DND-41 (cell line): ENCODE data around the gene NR2C2AP.

Experiments used
- ATAC-seq: fragments of 200-7000 bp; cut with Tn5 transposase; 3 replicates; pipeline ENCODE4 v1.9.1; 2021; ENCODE audit warnings: low read depth; ENCODE audit not compliant: insufficient read depth
- DNase-seq: peaks from one replicate; pipeline ENCODE4 v3.0.0-alpha.2; 2020
- H2AFZ ChIP-seq: 2 replicates; pipeline ENCODE4 v1.6.0; 2012; ENCODE audit warnings: low read depth, low read length
- H3K27ac ChIP-seq: 2 replicates; pipeline ENCODE4 v1.5.1; 2012; ENCODE audit warnings: low read length, inconsistent platforms
- H3K27me3 ChIP-seq: fragments of 200-600 bp; sonication (generic); 2 replicates; pipeline ENCODE4 v1.6.0; 2012; ENCODE audit warnings: low read length, mild to moderate bottlenecking, inconsistent platforms; ENCODE audit not compliant: insufficient read depth, poor library complexity
- H3K36me3 ChIP-seq: 2 replicates; pipeline ENCODE4 v1.5.1; 2012; ENCODE audit warnings: low read length, inconsistent platforms; ENCODE audit not compliant: insufficient read depth
- H3K4me1 ChIP-seq: 2 replicates; pipeline ENCODE4 v1.5.1; 2012; ENCODE audit warnings: mild to moderate bottlenecking, low read length; ENCODE audit not compliant: insufficient read depth
- H3K4me2 ChIP-seq: 2 replicates; pipeline ENCODE4 v1.6.0; 2012; ENCODE audit warnings: mild to moderate bottlenecking, moderate library complexity, low read length, inconsistent platforms; ENCODE audit not compliant: insufficient read depth
- H3K4me3 ChIP-seq, 2 experiments: fragments of 200-600 bp in 1 of 2; shearing (Covaris generic) in 1 of 2; 2 replicates each; pipeline ENCODE4 v1.5.1; 2012 to 2016; ENCODE audit warnings: inconsistent platforms in 2 of 2, low read length in 2 of 2, mild to moderate bottlenecking in 2 of 2, low read depth in 1 of 2, moderate library complexity in 1 of 2
- H3K79me2 ChIP-seq: 2 replicates; pipeline ENCODE4 v1.6.0; 2012; ENCODE audit warnings: low read length, inconsistent platforms; ENCODE audit not compliant: insufficient read depth
- H3K9ac ChIP-seq: 2 replicates; pipeline ENCODE4 v1.6.0; 2012; ENCODE audit warnings: low read depth, mild to moderate bottlenecking, inconsistent platforms, low read length, moderate library complexity
- H3K9me3 ChIP-seq: 2 replicates; pipeline ENCODE4 v1.5.1; 2012; ENCODE audit warnings: low read length, moderate library complexity, mild to moderate bottlenecking, inconsistent platforms; ENCODE audit not compliant: insufficient read depth, severe bottlenecking
- H4K20me1 ChIP-seq: 2 replicates; pipeline ENCODE4 v1.6.0; 2012; ENCODE audit warnings: low read length; ENCODE audit not compliant: insufficient read depth
- CTCF ChIP-seq: IDR thresholded peaks from 2 replicates; pipeline ENCODE4 v1.5.1; 2012; ENCODE audit warnings: borderline replicate concordance, low read length, moderate library complexity, mild to moderate bottlenecking; ENCODE audit not compliant: poor library complexity, severe bottlenecking; ENCODE audit errors: extremely low read depth
- EZH2 ChIP-seq: IDR thresholded peaks from 3 replicates; pipeline ENCODE4 v1.6.1; 2012; ENCODE audit warnings: borderline replicate concordance, low read depth, mild to moderate bottlenecking, moderate library complexity, low read length, inconsistent platforms; ENCODE audit not compliant: severe bottlenecking

NR2C2AP gene

DNA sequence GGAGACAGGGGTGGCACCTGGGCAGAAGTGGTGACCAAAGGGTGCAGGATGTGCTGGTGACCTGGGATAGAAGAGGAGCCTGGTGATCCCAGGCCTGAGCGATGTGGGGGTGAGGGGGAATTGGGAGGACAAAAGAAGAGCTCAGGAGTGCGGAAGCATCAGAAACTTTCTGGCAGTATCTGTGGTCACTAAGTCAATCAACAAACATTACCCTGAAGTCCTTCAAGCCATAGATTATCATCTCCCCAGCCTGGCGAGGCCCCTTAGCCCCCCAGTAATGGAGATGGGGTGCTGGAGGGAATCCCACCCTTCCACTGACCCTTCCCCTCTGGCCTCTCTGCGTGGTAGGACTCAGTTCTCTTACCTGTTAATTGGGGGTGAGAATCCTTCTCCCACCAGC, 43.7 kb downstream of the NR2C2AP start:
- Histone ChIP-seq H3K27ac (no peak overlapping the region), H3K36me3 (peaks cover 14% of the 10 kb centered on the region), H3K79me2 (no peaks in the 10 kb centered on the region), H3K4me2 (no peak overlapping the region), H3K9ac (no peak overlapping the region), H3K4me1 (no peaks in the 10 kb centered on the region), H2AFZ (no peak overlapping the region), H3K4me3 (no peak overlapping the region), H4K20me1 (no peaks in the 10 kb centered on the region), H3K27me3 (no peaks in the 10 kb centered on the region), H3K9me3 (no peaks in the 10 kb centered on the region)
- ATAC-seq, result no peak
- TF ChIP-seq EZH2 (no peak), CTCF (no peak)
- no peak for DNase-seq

DNA sequence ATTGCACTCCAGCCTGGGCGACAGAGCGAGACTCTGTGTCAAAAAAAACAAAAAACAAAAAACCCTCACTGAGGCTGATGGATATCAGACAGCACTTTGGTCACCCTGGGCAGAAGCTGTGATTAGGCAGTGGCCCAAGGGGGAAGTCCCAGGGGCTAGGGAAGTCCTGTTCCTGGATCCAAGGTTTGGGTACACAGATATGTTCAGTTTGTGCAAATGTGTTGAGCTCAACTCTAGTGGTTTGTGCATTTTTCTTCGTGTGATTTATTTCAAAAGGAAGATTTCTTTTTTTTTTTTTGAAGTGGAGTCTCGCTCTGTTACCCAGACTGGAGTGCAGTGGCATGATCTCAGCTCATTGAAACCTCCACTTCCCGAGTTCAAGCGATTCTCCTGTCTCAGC, 45.4 kb downstream of the NR2C2AP start:
- Histone ChIP-seq H3K27ac (no peak overlapping the region), H3K4me1 (no peaks in the 10 kb centered on the region)

DNA sequence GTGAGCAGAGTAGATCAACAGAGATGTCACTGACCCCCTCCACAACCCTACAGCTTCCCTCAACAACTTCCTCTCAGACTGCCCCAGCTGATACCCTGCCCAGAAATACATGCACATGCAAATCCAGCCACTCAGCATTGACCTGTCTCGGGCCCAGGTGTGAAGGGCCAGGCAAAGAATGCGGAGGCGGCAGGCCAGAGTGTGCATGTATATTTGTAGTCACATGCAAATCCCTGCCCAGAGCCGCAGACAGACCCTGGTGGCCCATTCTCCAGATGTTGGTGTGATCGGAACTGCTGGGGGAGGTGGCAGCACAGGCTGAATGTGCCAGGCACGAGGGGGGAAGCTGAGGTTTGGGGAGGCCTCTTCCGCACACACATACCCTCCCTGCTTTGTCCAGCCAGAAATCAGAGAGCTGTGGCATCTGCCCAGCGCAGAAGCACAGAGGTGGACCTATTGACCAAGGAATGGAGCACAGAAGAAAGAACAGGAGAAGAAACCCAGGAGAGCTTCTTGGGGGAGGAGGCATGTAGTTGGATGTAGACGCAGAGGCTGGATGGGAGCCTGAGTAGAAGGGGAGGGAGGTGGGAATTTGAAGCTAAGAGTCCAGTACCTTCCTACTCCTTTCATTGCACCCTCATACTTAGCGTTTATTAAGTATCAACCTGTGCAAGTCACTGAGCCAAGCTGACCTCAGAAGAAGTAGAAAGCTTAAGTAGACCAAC, 47.6 kb downstream of the NR2C2AP start:
- Histone ChIP-seq H3K36me3 (peaks cover 14% of the 10 kb centered on the region), H4K20me1 (no peaks in the 10 kb centered on the region), H3K4me3 (no peak overlapping the region), H2AFZ (no peak overlapping the region), H3K4me1 (no peaks in the 10 kb centered on the region), H3K79me2 (no peaks in the 10 kb centered on the region), H3K27me3 (no peaks in the 10 kb centered on the region), H3K9me3 (no peaks in the 10 kb centered on the region), H3K9ac (no peak overlapping the region), H3K27ac (no peak overlapping the region), H3K4me2 (no peak overlapping the region)
- ATAC-seq (no peak), DNase-seq (no peak)
- TF ChIP-seq CTCF (no peak), EZH2 (no peak)

More for the DNA sequence above, 45.4 kb downstream of the NR2C2AP start:
- H3K79me2 ChIP-seq, result no peaks in the 10 kb centered on the region
- H3K27me3 ChIP-seq, result no peaks in the 10 kb centered on the region
- H2AFZ ChIP-seq, result no peak overlapping the region
- no peak overlapping the region for H3K4me3 ChIP-seq
- peaks cover 14% of the 10 kb centered on the region for H3K36me3 ChIP-seq
- H4K20me1 ChIP-seq, result no peaks in the 10 kb centered on the region
- no peaks in the 10 kb centered on the region for H3K9me3 ChIP-seq
- H3K4me2 ChIP-seq, result no peak overlapping the region
- H3K9ac ChIP-seq, result no peak overlapping the region
- no peak for ATAC-seq
- TF ChIP-seq CTCF, result no peak
- no peak for TF ChIP-seq EZH2
- no peak for DNase-seq
